LNCAP (cell line): ENCODE data around the gene EDA2R.

Experiments
- TF ChIP-seq, protein P1 (sequence below): fragments of 450-650 bp; IDR thresholded peaks from 2 replicates; pipeline ENCODE4 v1.5.1; 2017; ENCODE audit warnings: mild to moderate bottlenecking

Gene EDA2R

DNA sequence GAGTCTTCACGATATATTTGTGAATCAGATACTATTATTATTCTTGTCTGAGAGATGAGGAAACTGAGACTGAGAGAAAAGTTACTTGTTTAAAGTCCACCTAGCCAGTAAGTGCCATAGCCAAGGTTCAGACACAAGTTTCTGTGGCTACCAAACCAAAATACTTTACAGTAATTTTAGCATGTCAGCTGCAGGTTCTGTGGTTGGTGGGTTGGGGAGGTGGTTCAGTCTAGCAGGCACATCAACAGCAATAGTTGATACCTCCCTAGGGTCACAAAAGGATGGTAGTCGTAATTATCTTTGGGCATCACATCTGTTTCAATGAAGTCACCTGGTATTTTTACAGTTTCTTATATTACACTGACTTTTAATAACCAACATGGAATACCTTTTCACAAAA lies 35.6 kb upstream of the EDA2R start:
- TF ChIP-seq, protein P1, sequence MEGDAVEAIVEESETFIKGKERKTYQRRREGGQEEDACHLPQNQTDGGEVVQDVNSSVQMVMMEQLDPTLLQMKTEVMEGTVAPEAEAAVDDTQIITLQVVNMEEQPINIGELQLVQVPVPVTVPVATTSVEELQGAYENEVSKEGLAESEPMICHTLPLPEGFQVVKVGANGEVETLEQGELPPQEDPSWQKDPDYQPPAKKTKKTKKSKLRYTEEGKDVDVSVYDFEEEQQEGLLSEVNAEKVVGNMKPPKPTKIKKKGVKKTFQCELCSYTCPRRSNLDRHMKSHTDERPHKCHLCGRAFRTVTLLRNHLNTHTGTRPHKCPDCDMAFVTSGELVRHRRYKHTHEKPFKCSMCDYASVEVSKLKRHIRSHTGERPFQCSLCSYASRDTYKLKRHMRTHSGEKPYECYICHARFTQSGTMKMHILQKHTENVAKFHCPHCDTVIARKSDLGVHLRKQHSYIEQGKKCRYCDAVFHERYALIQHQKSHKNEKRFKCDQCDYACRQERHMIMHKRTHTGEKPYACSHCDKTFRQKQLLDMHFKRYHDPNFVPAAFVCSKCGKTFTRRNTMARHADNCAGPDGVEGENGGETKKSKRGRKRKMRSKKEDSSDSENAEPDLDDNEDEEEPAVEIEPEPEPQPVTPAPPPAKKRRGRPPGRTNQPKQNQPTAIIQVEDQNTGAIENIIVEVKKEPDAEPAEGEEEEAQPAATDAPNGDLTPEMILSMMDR: no peak

DNA sequence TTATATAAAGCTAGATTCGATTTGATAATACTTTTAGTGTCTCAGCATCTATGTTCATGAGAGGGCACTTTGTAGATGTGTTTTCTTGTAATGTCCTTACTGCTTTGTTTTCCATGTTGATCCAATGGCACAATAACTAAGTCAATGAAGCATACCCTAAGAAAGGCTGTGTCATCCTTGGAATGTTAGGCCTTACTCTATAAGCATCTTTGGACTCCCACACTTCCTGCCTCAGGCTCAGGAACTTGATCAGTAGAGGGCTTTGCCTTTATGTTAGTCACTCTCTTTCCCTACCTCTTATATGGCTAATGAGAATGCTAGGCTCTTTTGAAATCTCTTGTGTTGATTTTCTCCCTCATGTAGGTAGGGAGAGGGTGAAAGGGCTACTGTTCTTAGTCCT lies 33.2 kb upstream of the EDA2R start:
- TF ChIP-seq, protein P1: no peak

DNA sequence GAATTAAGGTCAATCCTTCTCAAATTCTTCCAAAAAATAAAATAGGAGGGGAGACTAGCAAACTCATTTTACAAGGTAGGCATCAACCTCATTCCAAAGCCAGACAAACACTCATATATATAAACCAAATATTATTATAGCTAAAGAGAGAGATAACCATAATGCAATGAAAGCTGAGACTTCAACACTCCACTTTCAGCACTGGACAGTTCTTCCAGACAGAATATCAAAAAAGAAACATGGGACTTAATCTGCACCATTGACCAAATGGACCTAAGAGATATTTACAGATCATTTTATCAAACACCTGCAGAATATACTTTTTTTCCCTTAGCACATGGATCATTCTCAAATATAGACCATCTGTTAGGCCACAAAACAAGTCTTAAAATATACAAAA lies 15.5 kb upstream of the EDA2R start:
- TF ChIP-seq, protein P1: no peak

DNA sequence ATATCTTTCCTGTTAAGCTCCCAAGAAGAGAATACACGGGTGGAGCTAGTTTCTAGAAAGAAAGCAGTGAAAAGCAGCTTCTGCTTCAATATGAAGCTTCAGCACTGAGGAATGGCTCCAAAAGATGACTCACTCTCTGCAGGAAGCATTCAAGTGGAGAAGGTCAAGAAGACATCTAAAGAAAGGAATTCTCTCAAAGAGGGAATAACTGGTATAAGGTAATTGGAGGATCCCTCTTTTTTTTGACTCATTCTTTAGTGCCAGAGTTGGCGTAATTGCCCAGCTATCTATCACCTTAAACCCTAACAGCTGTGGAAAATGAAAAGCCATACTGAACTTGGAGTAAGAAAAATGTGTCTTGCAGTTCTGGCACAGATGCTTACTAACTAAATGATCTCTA lies 3.5 kb downstream of the EDA2R start:
- TF ChIP-seq, protein P1: no peak

DNA sequence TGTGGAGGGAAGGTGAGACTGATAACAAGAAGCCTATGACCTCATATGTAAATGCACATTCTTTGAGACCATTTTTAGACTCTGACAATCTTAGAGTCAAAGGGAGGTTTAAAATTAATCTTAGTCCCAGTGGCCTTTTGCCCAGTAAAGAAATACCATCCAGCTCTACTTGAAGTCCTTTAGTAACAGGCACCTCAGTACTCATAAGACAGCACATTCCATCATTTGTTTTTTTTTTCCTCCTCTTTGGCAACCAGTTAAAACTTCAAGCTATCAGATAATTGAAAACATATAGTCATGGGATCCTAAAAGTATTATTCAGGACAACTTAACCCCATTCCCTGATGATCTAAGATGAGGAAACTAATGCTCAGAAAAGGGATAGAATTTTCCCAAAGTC lies 4.6 kb downstream of the EDA2R start:
- TF ChIP-seq, protein P1: no peak

DNA sequence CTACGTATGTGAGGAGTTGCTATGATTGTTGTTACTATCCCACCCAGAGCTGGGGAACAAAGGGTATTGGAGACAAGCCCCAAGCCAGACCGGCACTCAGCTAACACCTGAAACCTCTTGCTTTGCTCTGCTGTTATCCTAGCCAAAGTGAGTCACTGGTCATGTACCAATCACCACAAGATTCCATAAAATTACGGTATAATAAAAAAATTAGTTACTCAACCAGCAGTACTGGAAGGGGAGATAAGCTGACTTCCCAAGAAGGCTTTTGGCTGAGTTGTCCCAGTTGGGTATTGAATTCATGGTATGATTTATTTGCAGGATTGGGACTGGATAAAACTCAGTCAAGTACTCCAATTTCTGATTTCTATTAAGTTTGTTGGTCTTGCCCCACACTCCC lies 5.3 kb downstream of the EDA2R start:
- TF ChIP-seq, protein P1: no peak

DNA sequence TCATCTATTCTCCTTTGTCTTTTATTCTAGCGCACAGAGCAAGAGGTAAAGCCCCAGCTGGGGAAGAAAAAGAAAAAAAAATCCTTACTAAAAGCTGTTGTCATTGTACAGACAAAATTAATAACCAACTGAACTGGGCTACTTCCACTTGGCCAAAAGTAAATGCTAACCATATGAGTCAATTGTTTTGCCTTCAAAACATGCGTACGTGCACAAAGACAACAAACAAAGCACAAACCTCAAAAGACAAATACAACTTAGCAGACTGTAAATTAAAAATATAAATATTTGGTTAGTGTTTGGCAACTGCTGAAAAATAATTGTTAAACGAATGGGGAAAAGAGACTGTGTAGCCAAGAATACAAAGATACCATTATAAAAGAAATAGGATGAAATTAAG lies 5.9 kb downstream of the EDA2R start:
- TF ChIP-seq, protein P1: no peak

DNA sequence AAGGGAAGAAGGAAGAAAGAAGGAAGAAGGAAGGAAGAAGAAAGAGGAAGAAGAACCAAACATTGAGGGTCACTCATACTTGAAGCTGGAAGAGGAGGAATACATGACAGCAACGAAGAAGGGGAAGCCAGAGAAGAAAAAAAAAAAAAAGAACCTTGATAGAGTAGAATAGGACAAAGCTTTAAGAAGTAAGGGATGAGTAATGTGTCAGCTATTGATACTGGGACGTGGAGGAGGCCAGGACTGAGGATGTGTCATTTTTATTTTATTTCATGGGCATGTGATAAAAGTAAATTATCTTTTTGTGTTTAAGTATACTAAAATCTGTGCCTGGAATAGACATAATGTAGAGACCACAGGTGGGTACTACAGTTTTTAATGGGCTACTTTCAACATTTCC lies 6.4 kb downstream of the EDA2R start:
- TF ChIP-seq, protein P1: no peak
